HL-60 (cell line): ENCODE measurements around the gene ALK.

Experiments used
- GABPA ChIP-seq: IDR thresholded peaks from 2 replicates; pipeline ENCODE4 v1.6.1; 2012; ENCODE audit warnings: low read depth
- POLR2AphosphoS5 ChIP-seq: IDR thresholded peaks from 2 replicates; pipeline ENCODE4 v1.6.1; 2012; ENCODE audit warnings: low read depth
- SPI1 ChIP-seq: IDR thresholded peaks from 2 replicates; pipeline ENCODE4 v1.6.1; 2012; ENCODE audit warnings: low read depth, mild to moderate bottlenecking, borderline replicate concordance
- TF ChIP-seq, protein P1 (sequence below): IDR thresholded peaks from one replicate; pipeline ENCODE4 v1.5.1; 2011; ENCODE audit warnings: low read length, control low read depth, inconsistent platforms; ENCODE audit not compliant: insufficient read depth
- TF ChIP-seq, protein P2 (sequence below): IDR thresholded peaks from 2 replicates; pipeline ENCODE4 v1.6.1; 2012; ENCODE audit warnings: low read depth; ENCODE audit not compliant: insufficient replicate concordance

DNA sequence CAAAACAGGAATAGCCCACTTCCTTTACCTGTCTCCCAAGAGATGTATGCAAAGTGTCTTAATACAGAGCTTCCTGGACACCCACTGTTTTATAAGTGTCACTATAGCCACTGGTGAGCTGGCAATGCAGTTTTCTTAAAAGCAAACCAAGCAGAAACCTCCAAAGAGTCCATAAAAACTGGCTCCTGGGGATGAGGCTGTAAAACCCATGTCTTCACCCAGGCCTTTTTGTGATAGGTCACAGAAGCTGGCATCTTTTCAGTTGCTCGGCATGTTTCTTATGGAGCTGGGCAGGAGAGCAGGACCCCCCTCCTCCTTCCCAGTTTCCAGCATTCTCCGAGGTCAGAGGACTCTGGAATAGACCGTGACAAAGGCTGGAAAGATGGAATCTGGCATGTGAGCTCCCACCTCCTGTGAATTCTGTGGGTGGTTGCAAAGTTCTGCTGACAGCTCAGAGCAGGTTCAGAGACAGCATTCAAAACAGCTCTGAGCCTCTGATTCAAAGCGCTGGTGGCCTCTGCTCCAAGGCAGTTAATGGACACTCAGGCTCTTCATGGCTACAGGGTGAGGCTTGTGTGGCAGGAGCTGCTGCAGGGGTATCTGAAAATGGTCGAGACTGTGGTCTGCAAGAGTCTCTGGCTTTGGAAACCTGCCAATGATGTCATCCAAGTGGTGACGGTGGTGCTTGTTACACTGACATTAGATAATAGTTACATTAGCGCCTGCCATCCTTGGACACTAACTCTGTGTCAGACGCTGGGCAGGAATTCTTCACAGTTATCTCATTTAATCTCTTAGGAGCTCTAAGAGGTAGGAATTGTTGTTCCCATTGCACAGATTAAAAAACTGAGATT, 522.8 kb downstream of the ALK start:
- TF ChIP-seq, protein P1, sequence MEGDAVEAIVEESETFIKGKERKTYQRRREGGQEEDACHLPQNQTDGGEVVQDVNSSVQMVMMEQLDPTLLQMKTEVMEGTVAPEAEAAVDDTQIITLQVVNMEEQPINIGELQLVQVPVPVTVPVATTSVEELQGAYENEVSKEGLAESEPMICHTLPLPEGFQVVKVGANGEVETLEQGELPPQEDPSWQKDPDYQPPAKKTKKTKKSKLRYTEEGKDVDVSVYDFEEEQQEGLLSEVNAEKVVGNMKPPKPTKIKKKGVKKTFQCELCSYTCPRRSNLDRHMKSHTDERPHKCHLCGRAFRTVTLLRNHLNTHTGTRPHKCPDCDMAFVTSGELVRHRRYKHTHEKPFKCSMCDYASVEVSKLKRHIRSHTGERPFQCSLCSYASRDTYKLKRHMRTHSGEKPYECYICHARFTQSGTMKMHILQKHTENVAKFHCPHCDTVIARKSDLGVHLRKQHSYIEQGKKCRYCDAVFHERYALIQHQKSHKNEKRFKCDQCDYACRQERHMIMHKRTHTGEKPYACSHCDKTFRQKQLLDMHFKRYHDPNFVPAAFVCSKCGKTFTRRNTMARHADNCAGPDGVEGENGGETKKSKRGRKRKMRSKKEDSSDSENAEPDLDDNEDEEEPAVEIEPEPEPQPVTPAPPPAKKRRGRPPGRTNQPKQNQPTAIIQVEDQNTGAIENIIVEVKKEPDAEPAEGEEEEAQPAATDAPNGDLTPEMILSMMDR: no peak
- TF ChIP-seq POLR2AphosphoS5 (no peak), GABPA (no peak), SPI1 (no peak)
- TF ChIP-seq, protein P2, sequence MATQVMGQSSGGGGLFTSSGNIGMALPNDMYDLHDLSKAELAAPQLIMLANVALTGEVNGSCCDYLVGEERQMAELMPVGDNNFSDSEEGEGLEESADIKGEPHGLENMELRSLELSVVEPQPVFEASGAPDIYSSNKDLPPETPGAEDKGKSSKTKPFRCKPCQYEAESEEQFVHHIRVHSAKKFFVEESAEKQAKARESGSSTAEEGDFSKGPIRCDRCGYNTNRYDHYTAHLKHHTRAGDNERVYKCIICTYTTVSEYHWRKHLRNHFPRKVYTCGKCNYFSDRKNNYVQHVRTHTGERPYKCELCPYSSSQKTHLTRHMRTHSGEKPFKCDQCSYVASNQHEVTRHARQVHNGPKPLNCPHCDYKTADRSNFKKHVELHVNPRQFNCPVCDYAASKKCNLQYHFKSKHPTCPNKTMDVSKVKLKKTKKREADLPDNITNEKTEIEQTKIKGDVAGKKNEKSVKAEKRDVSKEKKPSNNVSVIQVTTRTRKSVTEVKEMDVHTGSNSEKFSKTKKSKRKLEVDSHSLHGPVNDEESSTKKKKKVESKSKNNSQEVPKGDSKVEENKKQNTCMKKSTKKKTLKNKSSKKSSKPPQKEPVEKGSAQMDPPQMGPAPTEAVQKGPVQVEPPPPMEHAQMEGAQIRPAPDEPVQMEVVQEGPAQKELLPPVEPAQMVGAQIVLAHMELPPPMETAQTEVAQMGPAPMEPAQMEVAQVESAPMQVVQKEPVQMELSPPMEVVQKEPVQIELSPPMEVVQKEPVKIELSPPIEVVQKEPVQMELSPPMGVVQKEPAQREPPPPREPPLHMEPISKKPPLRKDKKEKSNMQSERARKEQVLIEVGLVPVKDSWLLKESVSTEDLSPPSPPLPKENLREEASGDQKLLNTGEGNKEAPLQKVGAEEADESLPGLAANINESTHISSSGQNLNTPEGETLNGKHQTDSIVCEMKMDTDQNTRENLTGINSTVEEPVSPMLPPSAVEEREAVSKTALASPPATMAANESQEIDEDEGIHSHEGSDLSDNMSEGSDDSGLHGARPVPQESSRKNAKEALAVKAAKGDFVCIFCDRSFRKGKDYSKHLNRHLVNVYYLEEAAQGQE: no peak
